Activated CD8-positive, alpha-beta memory T cell treated with anti-CD3 and anti-CD28 coated beads for 4 hours (primary cell): ENCODE data around the gene EPHB1.

Experiments used
- DNase-seq, 2 donors: peaks; one replicate each; pipeline ENCODE4 v3.0.0-alpha.2; 2020; ENCODE audit warnings: low read depth in 2 of 2

EPHB1 gene

GRCh38 chr3:135161425-135161824 is 366.4 kb downstream of the EPHB1 start:
- DNase-seq, result no peak

- no peak for DNase-seq
Measured at GRCh38 chr3:135163701-135164100, 368.6 kb downstream of the EPHB1 start.

GRCh38 chr3:135165260-135165659 is 370.2 kb downstream of the EPHB1 start:
- DNase-seq, result no peak

GRCh38 chr3:135166266-135166825 is 371.3 kb downstream of the EPHB1 start:
- DNase-seq, result no peak

- no peak for DNase-seq
Measured at GRCh38 chr3:135168822-135169221, 373.8 kb downstream of the EPHB1 start.

- DNase-seq, result no peak
Measured at GRCh38 chr3:135169651-135170050, 374.6 kb downstream of the EPHB1 start.

GRCh38 chr3:135170732-135171131 is 375.7 kb downstream of the EPHB1 start:
- no peak for DNase-seq

- DNase-seq, result no peak
Measured at GRCh38 chr3:135172191-135172869, 377.3 kb downstream of the EPHB1 start.

GRCh38 chr3:135175728-135176277 is 380.7 kb downstream of the EPHB1 start:
- DNase-seq, result no peak

GRCh38 chr3:135176881-135177280 is 381.8 kb downstream of the EPHB1 start:
- no peak for DNase-seq

- no peak for DNase-seq
Measured at GRCh38 chr3:135178566-135178965, 383.5 kb downstream of the EPHB1 start.

GRCh38 chr3:135181408-135181807 is 386.3 kb downstream of the EPHB1 start:
- DNase-seq, result no peak

GRCh38 chr3:135182364-135182998 is 387.4 kb downstream of the EPHB1 start:
- no peak for DNase-seq

- DNase-seq, result no peak
Measured at GRCh38 chr3:135190658-135191057, 395.6 kb downstream of the EPHB1 start.

- no peak for DNase-seq
Measured at GRCh38 chr3:135191708-135192107, 396.6 kb downstream of the EPHB1 start.

GRCh38 chr3:135192929-135193328 is 397.9 kb downstream of the EPHB1 start:
- DNase-seq, result no peak

- DNase-seq, result no peak
Measured at GRCh38 chr3:135197246-135197645, 402.2 kb downstream of the EPHB1 start.

- DNase-seq, result no peak
Measured at GRCh38 chr3:135197856-135198255, 402.8 kb downstream of the EPHB1 start.

GRCh38 chr3:135199137-135199536 is 404.1 kb downstream of the EPHB1 start:
- DNase-seq, result no peak

- DNase-seq, result no peak
Measured at GRCh38 chr3:135203026-135203425, 408.0 kb downstream of the EPHB1 start.

GRCh38 chr3:135213213-135213612 is 418.2 kb downstream of the EPHB1 start:
- DNase-seq, result no peak

- DNase-seq, result no peak
Measured at GRCh38 chr3:135213822-135214221, 418.8 kb downstream of the EPHB1 start.

GRCh38 chr3:135214400-135214799 is 419.3 kb downstream of the EPHB1 start:
- no peak for DNase-seq
